ENCODE results near the gene BRCA2. TPM values are rescaled to one million over a fixed set of nuclear protein-coding genes. Genes with fewer than 3 reads are reported as not detected.

Gene BRCA2
- total and polyA plus RNA-seq, 9 of the 15 experiments (the other 6 are each of a cell fraction or from before 2014, with no cell fraction given): 4.1 to 17.3 (median 5.8) TPM

DNA sequence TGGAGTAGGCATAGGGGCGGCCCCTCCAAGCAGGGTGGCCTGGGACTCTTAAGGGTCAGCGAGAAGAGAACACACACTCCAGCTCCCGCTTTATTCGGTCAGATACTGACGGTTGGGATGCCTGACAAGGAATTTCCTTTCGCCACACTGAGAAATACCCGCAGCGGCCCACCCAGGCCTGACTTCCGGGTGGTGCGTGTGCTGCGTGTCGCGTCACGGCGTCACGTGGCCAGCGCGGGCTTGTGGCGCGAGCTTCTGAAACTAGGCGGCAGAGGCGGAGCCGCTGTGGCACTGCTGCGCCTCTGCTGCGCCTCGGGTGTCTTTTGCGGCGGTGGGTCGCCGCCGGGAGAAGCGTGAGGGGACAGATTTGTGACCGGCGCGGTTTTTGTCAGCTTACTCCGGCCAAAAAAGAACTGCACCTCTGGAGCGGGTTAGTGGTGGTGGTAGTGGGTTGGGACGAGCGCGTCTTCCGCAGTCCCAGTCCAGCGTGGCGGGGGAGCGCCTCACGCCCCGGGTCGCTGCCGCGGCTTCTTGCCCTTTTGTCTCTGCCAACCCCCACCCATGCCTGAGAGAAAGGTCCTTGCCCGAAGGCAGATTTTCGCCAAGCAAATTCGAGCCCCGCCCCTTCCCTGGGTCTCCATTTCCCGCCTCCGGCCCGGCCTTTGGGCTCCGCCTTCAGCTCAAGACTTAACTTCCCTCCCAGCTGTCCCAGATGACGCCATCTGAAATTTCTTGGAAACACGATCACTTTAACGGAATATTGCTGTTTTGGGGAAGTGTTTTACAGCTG is at the start of gene BRCA2, which contains the start of gene ZAR1L (continued):
- TF ChIP-seq NCOA6 (IDR thresholded peaks at IDR 0.05) (peak; percentile 68; the same call in 1 of the 2 replicates), NCOR1 (IDR thresholded peaks at IDR 0.05) (no peak), FOXK2 (conservative IDR thresholded peaks at IDR 0.05 in 1 of 2, IDR thresholded peaks at IDR 0.05 in 1 of 2; ENCODE audit: low read depth in 2 of 2) (peak in 1 of 2 experiments; percentile 56; a peak in 3 of 4 replicates), ASH1L (IDR thresholded peaks at IDR 0.05; ENCODE audit: borderline replicate concordance, low read depth, partially characterized antibody) (no peak)

DNA sequence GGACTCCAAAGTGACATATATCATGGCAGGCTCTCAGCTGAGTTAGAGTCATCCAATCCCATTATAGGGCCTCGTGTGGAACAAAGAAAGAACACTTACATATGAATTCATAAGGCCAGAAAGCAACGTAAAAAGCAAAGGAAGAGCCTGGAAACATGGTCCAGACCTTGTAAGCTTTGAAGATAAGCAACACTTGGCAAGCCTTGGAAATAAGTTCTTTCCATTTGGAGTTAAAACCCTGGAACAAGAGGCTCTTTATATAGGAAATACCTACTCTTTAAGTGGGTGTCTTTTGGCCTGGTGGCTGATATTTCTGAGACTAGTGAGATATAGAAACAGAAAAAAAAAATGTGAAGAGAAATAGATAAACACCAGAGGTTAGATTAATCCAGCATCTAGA is 49.6 kb upstream of the BRCA2 start:
- Histone ChIP-seq H4K20me1 (replicated peaks; ENCODE audit: control insufficient read depth, insufficient read depth, low read length) (no peaks in the 10 kb centered on the region), H3K4me3 (no peak overlapping the region), H3K27ac (ENCODE audit: extremely low read depth, low read depth, low read length) (no peak overlapping the region), H3K9ac (ENCODE audit: insufficient read depth in 1 of 2, low read depth in 2 of 2, low read length in 2 of 2) (no peak overlapping the region), H3K4me1 (replicated peaks in 1 of 2; ENCODE audit: control insufficient read depth in 2 of 2, insufficient read depth in 2 of 2, low read length in 2 of 2) (peaks cover 0 to 4% of the 10 kb centered on the region in 2 experiments; a peak in 4 of 5 replicates), H3K27me3 (ENCODE audit: control insufficient read depth in 2 of 2, insufficient read depth in 2 of 2, low read length in 2 of 2) (peaks cover 0 to 3% of the 10 kb centered on the region in 2 experiments; a peak in 3 of 5 replicates), H3K79me2 (ENCODE audit: control insufficient read depth, insufficient read depth, low read length) (no peaks in the 10 kb centered on the region), H3K36me3 (ENCODE audit: control insufficient read depth, insufficient read depth, low read length) (no peaks in the 10 kb centered on the region), H3K4me2 (ENCODE audit: insufficient read depth, low read length) (no peak overlapping the region), H3K9me3 (replicated peaks; ENCODE audit: control insufficient read depth, insufficient read depth, low read depth, low read length) (no peaks in the 10 kb centered on the region), H2AFZ (ENCODE audit: low read depth, low read length) (no peak overlapping the region), H3K9me1 (ENCODE audit: control insufficient read depth, insufficient read depth, low read length) (no peaks in the 10 kb centered on the region)
- ATAC-seq (no peak), DNase-seq (ENCODE audit: extremely low read depth in 1 of 4, low spot score in 3 of 4) (no peak), FAIRE-seq (no peak)
- TF ChIP-seq RBM15 (IDR thresholded peaks at IDR 0.05; ENCODE audit: insufficient read depth, low read length) (no peak), HNRNPUL1 (IDR thresholded peaks at IDR 0.05; ENCODE audit: low read length) (no peak), NBN (IDR thresholded peaks at IDR 0.05; ENCODE audit: low read depth) (no peak), ERF (CRISPR knock-in tag; IDR thresholded peaks at IDR 0.05) (no peak)
- WGBS (ENCODE audit: insufficient coverage, low coverage, missing lambda C conversion rate): 4% methylated on average over 2 of the region's 2 CpGs
- BruUV-seq (replicated peaks): no TSS peak
- ChIA-PET CTCF (ENCODE audit: low intra/inter-chr PET ratio) (no interaction called here), POLR2A (no interaction called here)
- intact Hi-C loops (cut with micrococcal nuclease): no loop called here
- in situ Hi-C loops (cut with MboI): no loop called here
